Hepatocyte (in vitro differentiated cells): ENCODE results near the gene PTPRU.

ENCODE experiments used
- EZH2phosphoT487 ChIP-seq: fragments of 200-600 bp; sonication (generic); IDR thresholded peaks from one replicate; pipeline ENCODE4 v1.6.1; 2018; ENCODE audit warnings: antibody characterized with exemption, mild to moderate bottlenecking, low read depth, moderate library complexity; ENCODE audit not compliant: unreplicated experiment, severe bottlenecking
- TF ChIP-seq, protein P1 (sequence below): fragments of 200-600 bp; sonication (generic); IDR thresholded peaks from 2 replicates; pipeline ENCODE4 v1.5.1; 2016; ENCODE audit warnings: antibody characterized with exemption, mild to moderate bottlenecking; ENCODE audit not compliant: poor library complexity

DNA sequence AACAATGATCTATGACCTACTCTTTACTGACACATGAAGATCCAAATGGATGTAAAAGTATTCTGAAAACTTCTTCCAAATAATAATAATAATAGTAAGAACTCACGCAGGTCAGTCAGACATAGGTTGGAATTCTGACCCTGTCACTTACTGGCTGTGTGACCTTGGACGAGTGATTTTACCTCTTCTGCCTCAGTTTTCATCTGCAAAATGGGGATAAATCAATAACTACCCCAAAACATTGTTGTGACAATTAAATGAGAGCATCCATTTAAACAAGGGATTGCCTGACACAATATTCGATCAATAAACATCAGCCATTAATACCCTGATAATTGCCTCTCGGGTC lies 6.1 kb upstream of the PTPRU start:
- TF ChIP-seq, protein P1, sequence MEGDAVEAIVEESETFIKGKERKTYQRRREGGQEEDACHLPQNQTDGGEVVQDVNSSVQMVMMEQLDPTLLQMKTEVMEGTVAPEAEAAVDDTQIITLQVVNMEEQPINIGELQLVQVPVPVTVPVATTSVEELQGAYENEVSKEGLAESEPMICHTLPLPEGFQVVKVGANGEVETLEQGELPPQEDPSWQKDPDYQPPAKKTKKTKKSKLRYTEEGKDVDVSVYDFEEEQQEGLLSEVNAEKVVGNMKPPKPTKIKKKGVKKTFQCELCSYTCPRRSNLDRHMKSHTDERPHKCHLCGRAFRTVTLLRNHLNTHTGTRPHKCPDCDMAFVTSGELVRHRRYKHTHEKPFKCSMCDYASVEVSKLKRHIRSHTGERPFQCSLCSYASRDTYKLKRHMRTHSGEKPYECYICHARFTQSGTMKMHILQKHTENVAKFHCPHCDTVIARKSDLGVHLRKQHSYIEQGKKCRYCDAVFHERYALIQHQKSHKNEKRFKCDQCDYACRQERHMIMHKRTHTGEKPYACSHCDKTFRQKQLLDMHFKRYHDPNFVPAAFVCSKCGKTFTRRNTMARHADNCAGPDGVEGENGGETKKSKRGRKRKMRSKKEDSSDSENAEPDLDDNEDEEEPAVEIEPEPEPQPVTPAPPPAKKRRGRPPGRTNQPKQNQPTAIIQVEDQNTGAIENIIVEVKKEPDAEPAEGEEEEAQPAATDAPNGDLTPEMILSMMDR: no peak
- no peak for TF ChIP-seq EZH2phosphoT487
